ENCODE data around the gene ZFHX3.
"Not testable (repeated sequence)": the region's sequence is repeated elsewhere in the genome, so short reads cannot be mapped to it uniquely, and the experiment has no call there.

Gene ZFHX3

DNA sequence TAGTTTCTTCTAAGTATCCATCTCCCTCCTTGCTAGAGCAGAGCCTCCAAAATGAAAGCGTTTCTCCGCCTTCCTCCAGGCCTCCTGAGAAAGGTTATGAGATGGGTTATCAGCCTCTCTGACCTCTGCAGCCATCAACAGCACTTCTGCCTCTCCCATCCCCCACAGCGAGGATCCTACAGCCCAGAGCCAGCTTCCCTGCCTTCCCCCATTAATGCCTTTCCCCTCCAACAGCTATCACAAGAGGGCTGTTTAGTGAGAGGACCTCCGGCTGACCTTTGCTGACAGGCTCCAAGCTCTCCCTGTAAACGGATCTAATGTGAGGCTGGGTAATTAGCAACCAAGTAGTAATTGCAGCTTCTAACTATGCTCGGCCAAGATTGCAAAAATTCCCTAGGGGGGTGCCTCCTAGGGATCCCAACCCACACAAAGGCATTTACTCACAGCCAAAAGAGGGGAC is 55.8 kb downstream of the ZFHX3 start:
- no peak for DNase-seq

DNA sequence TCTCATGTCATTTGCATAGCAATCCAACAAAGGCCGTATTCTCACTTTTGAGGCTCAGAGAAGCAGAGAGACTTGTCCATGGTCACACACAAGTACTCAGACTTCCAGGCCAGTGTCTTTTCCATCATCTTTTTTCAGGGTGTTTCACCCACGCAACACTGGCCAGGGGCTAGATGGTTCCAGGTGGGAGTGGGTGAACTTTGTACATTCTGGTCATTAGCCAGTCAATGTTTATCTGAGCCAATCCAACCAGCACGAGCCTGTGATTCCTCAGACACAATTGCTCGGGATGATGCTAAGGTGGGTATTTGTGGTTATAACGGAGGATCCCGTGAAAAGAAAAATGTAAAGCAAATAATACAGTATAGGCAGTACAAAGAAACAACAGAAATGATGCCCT is 56.3 kb downstream of the ZFHX3 start:
- DNase-seq: no peak

GRCh38 chr16:72991211-72991610 is 56.7 kb downstream of the ZFHX3 start:
- no peak for DNase-seq

- DNase-seq: no peak
These were observed 57.4 kb downstream of the ZFHX3 start for GRCh38 chr16:72990571-72990970.

DNA sequence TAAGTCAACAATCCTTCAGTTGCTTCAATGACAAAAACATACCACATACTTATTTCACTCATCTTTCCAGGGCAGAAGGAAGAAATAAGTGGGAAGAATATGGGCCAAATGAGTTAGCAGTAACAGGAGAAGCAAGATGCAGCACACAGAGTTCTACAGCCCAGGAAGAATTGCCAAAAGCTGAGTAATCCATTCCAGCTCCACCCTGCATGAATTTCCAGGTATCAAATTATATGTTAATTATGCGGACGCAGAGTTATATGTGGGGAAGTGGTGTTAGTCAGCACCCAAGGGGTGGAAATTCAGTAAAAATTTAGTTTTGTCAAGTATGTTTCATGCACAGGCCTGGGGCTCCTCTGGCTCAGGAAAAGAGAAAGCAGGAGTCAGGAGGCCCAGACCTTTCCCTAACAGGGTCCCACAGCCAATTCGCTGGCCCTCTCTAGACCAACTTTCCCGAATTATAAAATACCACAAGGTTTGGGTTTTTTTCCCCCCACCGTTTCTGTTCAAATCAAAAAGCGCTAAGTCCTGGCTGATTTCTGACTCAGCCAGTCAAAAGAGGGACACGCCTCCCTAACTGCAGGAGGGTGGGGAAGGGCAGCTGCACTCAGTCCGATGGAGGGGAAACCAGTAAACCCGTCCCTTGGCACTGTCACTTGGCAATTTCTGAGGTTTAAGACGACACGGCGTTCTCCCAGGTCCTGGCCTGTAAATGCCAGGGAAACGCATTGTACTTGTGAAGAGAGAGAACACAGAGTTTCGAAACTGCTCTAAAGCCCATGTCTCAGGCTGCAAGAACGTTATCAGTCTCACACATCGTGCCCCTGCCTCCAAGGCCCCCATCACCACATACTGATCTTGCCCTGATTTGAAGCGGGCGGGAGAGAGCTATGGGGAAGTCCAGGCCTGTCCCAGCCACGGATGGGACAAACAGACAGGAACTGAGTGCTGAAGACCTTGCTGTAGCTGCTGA is 58.1 kb downstream of the ZFHX3 start:
- no peak for DNase-seq

DNA sequence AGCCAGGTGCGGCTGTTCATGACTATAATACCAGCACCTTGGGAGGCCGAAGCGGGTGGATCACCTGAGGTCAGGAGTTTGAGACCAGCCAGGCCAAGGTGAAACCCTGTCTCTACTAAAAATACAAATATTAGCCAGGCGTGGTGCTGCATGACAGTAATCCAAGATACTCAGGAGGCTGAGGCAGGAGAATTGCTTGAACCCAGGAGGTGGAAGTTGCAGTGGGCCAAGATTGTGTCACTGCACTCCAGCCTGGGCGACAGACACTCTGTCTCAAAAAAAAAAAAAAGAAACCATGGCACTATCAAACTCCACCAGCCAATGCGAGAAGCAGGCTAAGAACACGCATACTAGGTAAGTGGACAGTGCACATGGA is 58.7 kb downstream of the ZFHX3 start:
- not testable (repeated sequence) for DNase-seq

DNA sequence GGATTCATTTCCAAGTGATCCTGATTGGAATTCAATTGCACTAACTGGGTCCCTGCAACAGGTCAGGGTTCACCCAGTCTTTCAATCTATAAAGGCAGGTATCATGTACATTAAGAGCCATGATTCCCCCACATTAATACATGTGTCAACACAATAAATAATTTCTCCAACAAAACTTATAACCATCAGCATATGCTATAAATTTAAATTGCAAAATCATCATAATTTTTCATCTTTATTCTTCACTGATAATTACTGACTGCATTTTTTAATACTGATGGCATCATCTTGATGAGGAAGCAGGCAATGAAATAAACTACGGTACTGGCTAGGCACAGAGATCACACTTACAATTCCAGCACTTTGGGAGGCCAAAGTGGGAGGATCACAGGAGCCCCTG is 59.4 kb downstream of the ZFHX3 start:
- no peak for DNase-seq

DNA sequence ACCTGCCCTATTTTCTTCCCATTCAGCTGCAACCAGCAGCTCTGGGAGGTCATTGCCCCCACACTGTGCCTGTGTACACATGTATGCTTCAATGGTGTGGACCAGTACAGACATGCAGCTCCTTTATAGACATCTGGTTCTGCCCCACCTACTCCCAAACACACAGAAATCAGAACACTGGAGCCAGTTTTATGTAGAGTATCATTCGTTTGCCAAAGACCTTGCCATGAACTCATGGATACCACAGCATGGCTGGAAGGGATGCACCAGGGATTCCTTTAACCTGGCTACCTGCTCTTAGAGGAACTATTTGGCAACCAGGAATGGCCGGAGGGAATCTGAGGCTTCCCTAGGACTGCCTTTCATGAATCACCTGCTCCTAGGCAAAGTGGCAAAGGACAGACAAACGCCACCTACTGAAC is 60.4 kb downstream of the ZFHX3 start:
- no peak for DNase-seq

- no peak for DNase-seq
These were observed 61.9 kb downstream of the ZFHX3 start for GRCh38 chr16:72985995-72986394.

DNA sequence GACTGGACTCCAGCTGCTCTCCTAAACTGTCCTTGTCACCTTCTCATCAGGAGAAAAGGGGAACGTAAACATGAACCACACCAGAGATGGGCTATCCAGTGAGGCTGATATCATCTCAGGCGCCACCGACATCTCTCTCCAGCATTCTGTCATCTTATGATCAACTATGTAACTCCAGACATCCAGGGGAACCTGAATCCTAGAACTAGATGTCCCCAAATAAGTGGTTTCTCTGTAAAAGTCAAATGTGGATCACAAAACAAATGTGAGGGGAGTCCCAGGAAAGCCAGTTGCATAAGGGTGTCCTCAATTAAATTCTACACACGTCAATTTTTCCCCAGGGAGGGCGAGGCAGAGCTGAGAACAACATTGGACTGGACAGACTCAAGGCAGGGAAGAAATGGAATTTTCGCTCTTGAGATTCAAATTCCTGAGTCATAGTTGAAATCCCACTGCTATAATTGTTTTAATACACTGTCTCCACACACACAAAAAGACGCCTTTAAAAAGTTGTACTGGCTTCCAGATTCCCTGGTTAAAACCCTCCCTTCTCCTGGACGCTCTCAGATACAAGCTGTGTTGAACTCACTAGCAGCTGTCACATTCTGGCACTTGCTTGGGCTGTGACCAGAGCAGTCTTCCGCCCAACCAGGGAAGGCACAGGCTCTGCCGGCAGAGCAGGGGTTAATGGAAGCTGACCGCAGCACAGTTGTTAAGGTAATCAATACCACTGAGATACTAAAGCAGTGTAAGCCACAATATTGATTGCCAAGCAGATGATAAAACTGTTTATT is 62.6 kb downstream of the ZFHX3 start:
- DNase-seq: no peak

DNA sequence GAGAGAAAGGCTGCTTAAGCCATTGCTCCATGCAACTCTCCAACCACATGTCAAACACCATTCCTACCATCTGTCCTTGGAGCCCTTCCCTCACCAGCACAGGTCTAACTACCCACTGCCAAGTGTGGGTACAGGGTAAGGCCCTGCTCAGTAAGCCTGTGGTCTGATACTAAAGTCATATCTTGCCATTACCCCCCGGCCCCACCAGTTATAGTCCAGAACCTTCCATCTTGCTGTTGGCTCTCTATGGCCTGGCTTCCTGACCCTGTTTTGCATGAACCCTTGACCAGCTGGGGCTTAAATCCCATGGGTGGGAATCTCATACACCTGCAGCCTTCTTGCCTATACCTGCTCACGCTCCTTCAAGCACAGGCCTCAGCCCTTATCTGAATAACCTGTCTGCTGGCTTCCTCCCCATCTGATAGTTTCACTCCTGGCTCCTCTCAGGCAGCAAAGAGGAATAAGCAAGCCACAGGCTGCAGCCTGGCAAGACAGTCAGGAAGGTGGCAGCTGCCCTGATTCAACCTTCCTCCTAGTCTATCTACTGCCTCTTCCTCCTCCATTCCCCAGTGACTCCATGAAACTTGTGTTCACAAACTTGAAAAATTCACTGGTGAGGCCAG is 64.1 kb downstream of the ZFHX3 start:
- no peak for DNase-seq

- no peak for DNase-seq
These were observed 64.7 kb downstream of the ZFHX3 start for GRCh38 chr16:72983241-72983640.

DNA sequence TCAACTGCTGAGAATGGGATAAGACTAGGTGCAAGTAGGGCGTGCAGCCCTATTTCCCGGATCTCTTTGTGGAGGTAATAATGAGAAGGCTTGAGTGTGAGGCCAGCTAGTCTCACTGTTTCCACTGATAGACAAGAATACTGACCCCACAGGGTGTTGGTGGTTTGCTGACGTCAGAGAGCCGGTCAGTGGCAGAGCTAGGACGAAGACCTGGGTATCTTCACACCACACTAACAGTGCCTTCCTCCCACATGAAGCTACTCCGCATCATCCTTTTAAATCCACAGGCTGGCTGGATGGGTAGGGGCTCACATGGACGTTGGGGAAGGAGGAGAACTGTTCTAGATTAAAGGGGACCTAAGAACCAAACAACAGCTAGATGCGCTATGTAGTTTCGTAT is 68.0 kb downstream of the ZFHX3 start:
- no peak for DNase-seq

DNA sequence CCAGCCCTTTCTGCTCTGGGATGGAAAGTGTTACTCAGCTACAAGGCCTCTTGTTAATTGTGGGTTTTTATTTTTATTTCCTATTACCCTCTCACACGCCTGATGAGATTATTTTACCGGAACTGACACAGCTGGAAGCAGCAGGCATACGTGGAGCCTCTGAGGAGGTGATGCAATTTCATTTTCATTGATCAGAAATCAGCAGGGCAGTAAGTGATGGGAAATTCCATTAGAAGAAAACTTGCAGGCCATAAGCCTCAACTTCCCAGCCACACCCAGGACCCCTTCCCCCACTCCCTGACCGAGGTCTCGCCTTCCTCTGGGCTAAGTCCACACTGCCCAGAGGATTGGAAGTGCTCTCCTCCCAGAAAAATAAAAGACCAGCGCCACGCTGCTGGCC is 69.7 kb downstream of the ZFHX3 start:
- no peak for DNase-seq

GRCh38 chr16:72977127-72977526 is 70.8 kb downstream of the ZFHX3 start:
- no peak for DNase-seq

DNA sequence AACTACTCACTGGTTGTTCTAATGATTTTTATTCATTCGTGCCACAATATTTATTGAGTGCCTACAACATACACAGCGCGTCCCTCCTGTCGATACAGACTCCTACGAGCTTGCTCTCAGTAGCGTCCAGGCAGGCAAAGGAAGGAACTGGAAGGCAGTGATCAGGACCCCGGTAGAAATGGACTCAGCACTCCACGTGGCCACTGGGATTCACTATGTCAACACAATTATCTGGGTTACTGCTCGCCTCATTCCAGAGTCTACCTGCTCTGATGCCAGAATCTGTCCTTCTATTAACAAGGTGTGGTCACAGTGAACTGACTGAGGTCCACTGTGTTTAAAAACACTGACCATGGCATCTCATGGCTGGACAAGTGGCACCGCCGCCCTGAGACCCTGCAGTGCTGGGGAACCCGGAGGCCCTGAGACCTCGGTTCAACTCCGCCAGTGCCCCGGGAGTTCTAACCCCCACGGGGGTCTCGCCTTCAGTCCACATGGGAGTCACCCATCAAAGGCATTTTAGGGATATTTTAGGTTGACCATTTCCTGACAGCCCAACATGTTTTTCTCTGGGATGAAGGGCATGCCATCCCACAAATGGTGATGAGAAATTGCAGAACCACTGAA is 71.4 kb downstream of the ZFHX3 start:
- no peak for DNase-seq

DNA sequence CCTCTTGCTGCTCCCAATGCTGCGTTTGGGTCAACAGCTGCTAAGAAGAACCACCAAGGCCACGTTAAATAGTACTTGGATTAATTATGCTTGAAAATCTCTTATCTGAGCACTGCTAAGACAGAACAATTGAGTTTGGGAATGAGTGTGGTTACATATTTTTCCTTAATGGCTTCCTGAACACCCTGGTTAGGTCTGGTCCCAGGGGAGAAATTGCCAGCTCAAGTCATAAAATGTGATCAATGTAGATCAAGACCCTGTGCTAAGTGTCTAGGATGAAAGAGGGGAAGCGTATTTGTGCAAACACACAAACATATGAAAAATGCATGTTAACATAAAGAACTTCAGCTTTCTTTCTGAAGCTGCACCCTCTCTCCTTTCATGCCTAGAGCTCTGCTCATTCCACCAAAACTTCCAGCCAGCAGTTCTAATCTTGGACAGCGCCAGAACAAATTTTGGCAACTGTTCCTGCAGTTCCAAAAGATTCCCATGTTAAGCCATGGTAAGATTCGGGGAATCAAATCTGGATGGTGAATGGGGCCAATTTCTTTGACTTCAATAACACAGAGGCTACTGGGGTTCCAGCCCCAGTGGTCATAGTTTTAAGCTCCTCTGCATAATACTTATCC is 72.0 kb downstream of the ZFHX3 start:
- no peak for DNase-seq

- DNase-seq: peak; percentile 69
These were observed 73.7 kb downstream of the ZFHX3 start for GRCh38 chr16:72974142-72974769.

DNA sequence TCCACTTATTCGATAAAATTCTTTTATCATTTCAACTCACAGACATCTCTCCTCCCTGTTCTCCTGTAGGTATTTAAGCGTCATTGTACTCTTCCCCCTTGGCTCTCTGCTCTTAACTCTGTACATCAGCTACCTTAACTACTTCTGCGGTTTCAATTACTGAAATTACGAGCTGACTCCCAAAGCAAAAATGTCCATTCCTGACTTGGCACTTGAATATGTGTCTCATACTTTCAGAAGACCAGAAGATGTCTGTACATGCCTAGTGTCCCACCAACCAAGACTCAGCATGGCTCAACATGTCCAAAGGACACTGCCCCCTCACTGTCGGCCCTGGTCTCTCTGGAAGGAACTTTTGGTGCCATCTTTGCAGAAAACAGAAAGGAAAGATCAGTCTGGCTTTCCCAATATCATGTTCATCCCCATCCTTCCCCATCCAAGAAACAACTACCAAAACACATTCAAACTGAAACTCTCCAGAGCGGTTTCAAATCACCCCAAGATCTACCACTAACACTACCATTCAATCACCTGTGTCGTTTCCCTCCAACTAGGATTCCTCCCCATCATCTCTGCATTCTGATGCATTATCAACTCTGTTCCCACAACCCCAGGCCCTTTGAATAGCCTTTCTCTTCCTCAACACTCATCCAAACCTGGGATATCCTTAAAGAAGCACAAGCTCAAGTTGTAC is 74.9 kb downstream of the ZFHX3 start:
- DNase-seq: no peak

DNA sequence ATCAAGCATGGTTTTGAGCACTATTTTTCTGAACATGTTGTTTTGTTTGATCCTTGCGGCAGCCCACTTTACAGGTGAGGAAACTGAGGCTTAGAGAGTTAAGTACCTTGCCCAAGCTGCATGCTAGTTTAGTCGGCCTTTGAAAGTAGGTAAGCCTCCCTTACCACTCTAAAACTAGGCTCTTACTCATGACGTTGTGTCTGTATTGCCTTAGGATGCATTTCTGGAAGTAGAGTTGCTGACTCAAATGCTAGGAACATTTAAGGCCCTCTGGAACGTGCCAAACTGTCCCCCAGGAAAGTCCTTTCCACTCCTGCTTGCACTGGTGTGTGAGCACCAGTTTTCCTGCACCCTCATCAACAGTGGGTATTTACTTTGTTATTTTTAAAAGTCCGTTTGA is 76.6 kb downstream of the ZFHX3 start:
- DNase-seq: no peak

- DNase-seq: no peak
These were observed 77.3 kb downstream of the ZFHX3 start for GRCh38 chr16:72970656-72971055.
